CD4-positive, alpha-beta memory T cell (primary cell): Measurements from ENCODE around the gene ACTRT2. TPM values are rescaled to one million over a fixed set of nuclear protein-coding genes. Genes with fewer than 3 reads are reported as not detected.

Source experiments
- CTCF ChIA-PET: fragments of 350-600 bp; sonication (Branson Sonifier 250); formaldehyde crosslinking; loops from one replicate; lab custom pipeline; 2021; ENCODE audit warnings: inconsistent platforms; ENCODE audit not compliant: partially characterized antibody; lab: Charles Lee
- POLR2A ChIA-PET: fragments of 350-600 bp; sonication (Branson Sonifier 250); formaldehyde crosslinking; loops from one replicate; lab custom pipeline; 2021; ENCODE audit not compliant: partially characterized antibody; lab: Charles Lee
- DNase-seq, 5 donors: peaks; one replicate each; pipeline versions ENCODE4 v3.0.0 to v3.0.0-alpha.2; 2020 to 2022; ENCODE audit warnings: mixed read lengths in 1 of 5
- H3K27ac ChIP-seq: one replicate; pipeline ENCODE4 v1.7.0; 2013; ENCODE audit warnings: low read depth, low read length
- H3K27me3 ChIP-seq: 2 replicates; pipeline ENCODE4 v1.7.0; 2013; ENCODE audit warnings: mild to moderate bottlenecking, low read length, moderate library complexity; ENCODE audit not compliant: insufficient read depth
- H3K36me3 ChIP-seq: 2 replicates; pipeline ENCODE4 v1.7.0; 2013; ENCODE audit warnings: mild to moderate bottlenecking, low read length, moderate library complexity; ENCODE audit not compliant: insufficient read depth
- H3K4me1 ChIP-seq: 2 replicates; pipeline ENCODE4 v1.7.0; 2013; ENCODE audit warnings: mild to moderate bottlenecking, low read length, moderate library complexity; ENCODE audit not compliant: insufficient read depth
- H3K4me3 ChIP-seq, 2 donors: one replicate each; pipeline ENCODE4 v1.7.0; 2013; ENCODE audit warnings: low read length in 2 of 2, mild to moderate bottlenecking in 1 of 2
- H3K9me3 ChIP-seq, 2 donors: one replicate each; pipeline ENCODE4 v1.7.0; 2013; ENCODE audit warnings: low read length in 2 of 2, control low read depth in 1 of 2; ENCODE audit not compliant: control insufficient read depth in 1 of 2
- H3K27ac Mint-ChIP-seq, 7 donors: one replicate each; pipeline ENCODE4 v1.8.0; 2020 to 2021; ENCODE audit warnings: mixed read lengths in 7 of 7, mild to moderate bottlenecking in 6 of 7, inconsistent platforms in 3 of 7, moderate library complexity in 3 of 7
- H3K27me3 Mint-ChIP-seq, 2 donors: one replicate each; pipeline ENCODE4 v1.8.0; 2020 to 2021; ENCODE audit warnings: mixed read lengths in 2 of 2
- H3K36me3 Mint-ChIP-seq, 2 donors: one replicate each; pipeline ENCODE4 v1.8.0; 2020 to 2021; ENCODE audit warnings: mixed read lengths in 2 of 2, inconsistent platforms in 1 of 2, mild to moderate bottlenecking in 1 of 2
- H3K4me1 Mint-ChIP-seq, 4 donors: one replicate each; pipeline ENCODE4 v1.8.0; 2020 to 2021; ENCODE audit warnings: mixed read lengths in 4 of 4, mild to moderate bottlenecking in 1 of 4
- H3K4me3 Mint-ChIP-seq, 8 donors: one replicate each; pipeline ENCODE4 v1.8.0; 2020 to 2021; ENCODE audit warnings: mixed read lengths in 8 of 8, mild to moderate bottlenecking in 7 of 8, moderate library complexity in 6 of 8, inconsistent platforms in 3 of 8
- H3K9me3 Mint-ChIP-seq, 8 donors: one replicate each; pipeline ENCODE4 v1.8.0; 2020 to 2021; ENCODE audit warnings: mixed read lengths in 8 of 8, mild to moderate bottlenecking in 5 of 8, inconsistent platforms in 3 of 8, moderate library complexity in 1 of 8
- intact Hi-C: fragments of 100-400 bp; cut with micrococcal nuclease; formaldehyde crosslinking; loops from one replicate; pipeline ENCODE4 v1.15.1; 2023
- polyA plus RNA-seq, 2 donors: library from polyadenylated mRNA; unstranded; fragments of 300-500 nt; fragmentation: Illumina TruSeq; gene quantifications; one replicate each; pipeline ENCODE4 v1.2.3, GENCODE V29; 2021
- total RNA-seq, 2 experiments: library from RNA; stranded (reverse); gene quantifications; one replicate each; pipeline ENCODE4 v1.2.3, GENCODE V29; 2021

ACTRT2 gene
- total and polyA plus RNA-seq, 4 experiments from 2014 or later = not detected

GRCh38 chr1:3028531-3029282 lies 7.4 kb downstream of the ACTRT2 start:
- POLR2A ChIA-PET = no interaction called here
- intact Hi-C loops = no loop called here
- Histone ChIP-seq H3K36me3 (no peaks in the 10 kb centered on the region), H3K27me3 (no peaks in the 10 kb centered on the region), H3K4me3 (no peak overlapping the region), H3K9me3 (no peaks in the 10 kb centered on the region), H3K27ac (no peak overlapping the region), H3K4me1 (peaks cover 18% of the 10 kb centered on the region)
- H3K27me3 Mint-ChIP-seq = no peaks in the 10 kb centered on the region
- H3K36me3 Mint-ChIP-seq = no peaks in the 10 kb centered on the region
- H3K9me3 Mint-ChIP-seq = no peaks in the 10 kb centered on the region
- no peak overlapping the region for H3K4me3 Mint-ChIP-seq
- no peak for DNase-seq
- CTCF ChIA-PET = no interaction called here
- H3K4me1 Mint-ChIP-seq = peaks cover 2 to 17% (median 13%) of the 10 kb centered on the region in 4 donors
- no peak overlapping the region for H3K27ac Mint-ChIP-seq

DNA sequence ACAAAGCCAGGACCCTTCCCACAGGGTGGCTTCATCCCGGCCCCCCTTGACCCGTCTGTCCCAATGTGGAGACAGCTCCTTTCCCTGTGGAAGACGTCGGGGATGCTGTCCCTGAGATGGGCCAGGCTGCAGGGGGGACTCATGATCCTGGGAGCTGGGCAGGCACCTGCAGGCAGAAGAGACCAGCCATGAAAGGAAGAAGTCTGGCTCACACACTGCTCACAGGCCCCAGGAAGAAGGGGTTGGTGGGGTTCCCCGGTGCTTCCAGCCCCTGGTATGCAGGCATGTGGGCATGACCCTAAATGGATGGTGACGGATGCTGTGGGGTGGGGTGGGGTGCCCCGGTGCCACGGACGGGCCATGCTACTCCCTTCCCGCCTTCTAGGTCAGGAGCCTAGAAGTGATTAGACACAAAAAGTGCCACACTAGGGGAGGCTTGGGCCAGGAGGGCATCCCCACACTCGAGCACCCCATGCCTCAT lies 8.3 kb downstream of the ACTRT2 start:
- no peaks in the 10 kb centered on the region for H3K9me3 ChIP-seq
- no peak overlapping the region for H3K27ac ChIP-seq
- no peaks in the 10 kb centered on the region for H3K36me3 ChIP-seq
- no peak overlapping the region for H3K4me3 Mint-ChIP-seq
- intact Hi-C loops = no loop called here
- no peak for DNase-seq
- H3K27me3 ChIP-seq = no peaks in the 10 kb centered on the region
- H3K9me3 Mint-ChIP-seq = no peaks in the 10 kb centered on the region
- peaks cover 26% of the 10 kb centered on the region for H3K4me1 ChIP-seq
- ChIA-PET POLR2A (no interaction called here), CTCF (no interaction called here)
- H3K27me3 Mint-ChIP-seq = no peaks in the 10 kb centered on the region
- no peak overlapping the region for H3K27ac Mint-ChIP-seq
- H3K4me3 ChIP-seq = no peak overlapping the region
- H3K36me3 Mint-ChIP-seq = no peaks in the 10 kb centered on the region
- peaks cover 2 to 23% (median 17%) of the 10 kb centered on the region in 4 donors for H3K4me1 Mint-ChIP-seq

DNA sequence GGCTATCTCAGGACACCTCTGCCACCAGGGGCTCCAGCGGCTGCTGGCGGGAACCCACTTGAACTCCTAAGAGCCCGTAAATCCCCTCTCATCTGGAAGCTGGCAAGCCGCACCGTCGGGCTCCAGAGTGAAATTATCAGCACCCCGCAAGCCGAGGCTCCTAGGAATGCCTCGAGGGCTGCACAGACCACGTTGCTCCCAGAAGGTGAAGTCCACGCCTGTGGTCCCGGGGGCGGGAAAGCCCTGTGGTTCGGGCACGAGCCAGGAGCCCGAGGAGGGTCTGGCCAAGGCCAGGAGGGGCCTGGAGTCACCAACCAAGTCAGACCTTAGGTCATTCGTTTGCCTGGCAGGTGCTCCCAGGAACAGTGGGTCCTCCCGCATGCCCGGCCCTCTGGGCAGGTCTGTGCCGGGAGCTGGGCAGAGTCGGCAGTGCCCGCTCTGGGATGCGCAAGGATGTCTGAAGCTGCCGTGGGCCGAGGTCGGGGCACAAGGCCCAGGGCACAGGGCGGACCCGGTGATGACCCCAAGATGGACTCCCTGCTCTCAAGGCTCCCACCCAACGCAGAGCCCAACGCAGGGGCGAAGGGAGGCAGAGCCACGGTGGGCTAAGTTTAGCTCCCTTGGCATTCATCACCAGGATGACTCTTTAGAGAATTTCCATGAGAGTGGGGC lies 8.9 kb downstream of the ACTRT2 start:
- Histone ChIP-seq H3K36me3 (no peaks in the 10 kb centered on the region), H3K27ac (no peak overlapping the region), H3K9me3 (no peaks in the 10 kb centered on the region), H3K4me1 (peaks cover 27% of the 10 kb centered on the region), H3K27me3 (no peaks in the 10 kb centered on the region), H3K4me3 (no peak overlapping the region)
- H3K36me3 Mint-ChIP-seq = no peaks in the 10 kb centered on the region
- no peaks in the 10 kb centered on the region for H3K9me3 Mint-ChIP-seq
- H3K4me1 Mint-ChIP-seq = peaks cover 2 to 23% (median 18%) of the 10 kb centered on the region in 4 donors
- H3K27ac Mint-ChIP-seq = no peak overlapping the region
- H3K27me3 Mint-ChIP-seq = no peaks in the 10 kb centered on the region
- no peak for DNase-seq
- CTCF ChIA-PET = no interaction called here
- no peak overlapping the region for H3K4me3 Mint-ChIP-seq
- POLR2A ChIA-PET = no interaction called here
- intact Hi-C loops = no loop called here

DNA sequence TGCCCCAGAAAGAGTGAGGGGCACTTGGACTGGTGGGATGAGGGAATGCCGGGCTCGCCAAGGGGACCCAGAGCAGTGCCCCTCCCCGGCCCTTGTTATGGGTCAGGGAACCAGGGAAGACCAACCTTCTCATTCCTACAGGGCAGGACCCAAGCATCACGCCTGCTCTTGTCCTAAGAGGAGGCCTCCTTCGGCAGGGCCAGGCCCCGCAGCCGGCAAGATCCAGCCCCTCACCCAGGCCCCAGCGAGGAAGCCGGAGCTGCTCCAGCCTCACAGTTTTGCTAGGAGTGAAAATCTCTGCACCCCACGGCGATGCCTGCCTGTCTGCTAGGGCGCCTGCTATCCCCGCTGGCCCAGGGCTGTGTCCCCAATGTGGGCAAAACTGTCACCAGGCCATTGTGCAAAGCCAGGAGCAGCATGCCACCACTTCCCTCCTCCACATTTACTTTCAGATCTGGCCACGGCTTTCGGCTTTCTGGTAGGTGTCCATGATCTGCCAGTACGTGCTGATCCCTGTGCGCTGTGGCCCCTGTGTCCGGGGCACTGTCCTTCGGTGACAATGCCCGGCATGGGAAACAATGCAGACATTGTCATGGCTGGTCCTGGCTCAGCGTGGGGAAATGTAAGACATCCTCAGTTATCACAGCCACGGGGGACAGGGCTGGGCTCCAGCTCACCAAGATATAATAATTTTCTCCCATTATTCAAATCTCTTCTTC lies 9.6 kb downstream of the ACTRT2 start:
- H3K9me3 ChIP-seq = no peaks in the 10 kb centered on the region
- H3K36me3 Mint-ChIP-seq = no peaks in the 10 kb centered on the region
- H3K27ac ChIP-seq = no peak overlapping the region
- H3K9me3 Mint-ChIP-seq = no peaks in the 10 kb centered on the region
- no peak for DNase-seq
- no peak overlapping the region for H3K27ac Mint-ChIP-seq
- no peaks in the 10 kb centered on the region for H3K36me3 ChIP-seq
- peaks cover 2 to 28% (median 19%) of the 10 kb centered on the region in 4 donors for H3K4me1 Mint-ChIP-seq
- H3K4me3 Mint-ChIP-seq = no peak overlapping the region
- H3K27me3 Mint-ChIP-seq = no peaks in the 10 kb centered on the region
- intact Hi-C loops = no loop called here
- ChIA-PET POLR2A (no interaction called here), CTCF (no interaction called here)
- H3K4me3 ChIP-seq = no peak overlapping the region
- H3K27me3 ChIP-seq = no peaks in the 10 kb centered on the region
- H3K4me1 ChIP-seq = peaks cover 27% of the 10 kb centered on the region

DNA sequence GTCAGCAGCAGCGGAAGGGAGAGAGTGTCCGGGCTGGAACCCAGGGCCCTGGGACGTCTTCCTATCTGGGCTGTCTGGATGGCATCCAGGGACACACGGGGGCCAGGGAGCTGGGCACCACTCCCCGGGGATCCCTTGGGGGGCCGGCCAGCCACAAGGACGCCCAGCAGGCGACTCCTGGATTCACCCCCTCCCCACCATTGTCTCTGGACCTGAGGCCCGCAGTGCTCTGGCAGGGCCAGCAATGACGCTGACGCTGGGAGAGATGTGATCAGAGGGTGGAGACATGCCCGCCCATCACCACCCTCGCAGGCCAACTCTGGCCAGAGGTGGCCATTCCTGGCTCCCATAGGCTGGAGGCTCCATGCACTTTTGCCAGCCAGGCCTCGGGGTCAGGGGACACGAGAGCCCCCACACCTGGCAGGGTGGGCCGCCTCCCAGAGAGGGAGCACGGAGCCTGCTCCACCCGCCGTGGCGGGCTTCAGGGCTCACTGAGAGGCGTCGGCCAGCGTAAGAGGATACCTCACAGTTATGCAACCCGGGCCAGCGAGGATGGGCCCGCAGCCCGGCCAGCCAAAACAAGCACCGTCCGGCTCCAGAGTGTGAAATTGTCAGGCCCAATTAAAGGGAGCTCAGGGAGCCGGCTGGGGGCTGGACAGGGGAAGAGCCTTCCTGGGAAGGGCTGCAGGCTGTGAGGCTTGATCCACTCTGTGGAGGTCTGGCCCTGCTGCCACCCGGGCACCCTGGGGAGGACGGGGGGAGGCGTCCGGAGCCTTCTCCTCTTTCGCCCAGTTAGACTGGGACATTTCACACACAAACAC lies 10.3 kb downstream of the ACTRT2 start:
- H3K4me3 Mint-ChIP-seq = no peak overlapping the region
- peaks cover 2 to 28% (median 19%) of the 10 kb centered on the region in 4 donors for H3K4me1 Mint-ChIP-seq
- no peaks in the 10 kb centered on the region for H3K27me3 Mint-ChIP-seq
- CTCF ChIA-PET = no interaction called here
- intact Hi-C loops = no loop called here
- POLR2A ChIA-PET = no interaction called here
- DNase-seq = no peak
- Histone ChIP-seq H3K27ac (no peak overlapping the region), H3K9me3 (no peaks in the 10 kb centered on the region), H3K27me3 (no peaks in the 10 kb centered on the region), H3K4me1 (peaks cover 27% of the 10 kb centered on the region), H3K4me3 (no peak overlapping the region), H3K36me3 (no peaks in the 10 kb centered on the region)
- H3K9me3 Mint-ChIP-seq = no peaks in the 10 kb centered on the region
- peak overlapping the region in 3 of 7 donors; percentile 4 to 89 (median 52) for H3K27ac Mint-ChIP-seq
- no peaks in the 10 kb centered on the region for H3K36me3 Mint-ChIP-seq

GRCh38 chr1:3032371-3033039 lies 11.2 kb downstream of the ACTRT2 start:
- H3K36me3 Mint-ChIP-seq = no peaks in the 10 kb centered on the region
- CTCF ChIA-PET = no interaction called here
- intact Hi-C loops = no loop called here
- no peak for DNase-seq
- H3K9me3 ChIP-seq = no peaks in the 10 kb centered on the region
- POLR2A ChIA-PET = no interaction called here
- H3K27ac ChIP-seq = no peak overlapping the region
- peak overlapping the region in 7 of 8 donors; percentile 12 to 71 (median 61) for H3K4me3 Mint-ChIP-seq
- peaks cover 2 to 28% (median 19%) of the 10 kb centered on the region in 4 donors for H3K4me1 Mint-ChIP-seq
- H3K27me3 Mint-ChIP-seq = no peaks in the 10 kb centered on the region
- H3K4me1 ChIP-seq = peaks cover 27% of the 10 kb centered on the region
- peak overlapping the region; percentile 74 to 90 (median 87) for H3K27ac Mint-ChIP-seq
- H3K4me3 ChIP-seq = no peak overlapping the region
- H3K27me3 ChIP-seq = no peaks in the 10 kb centered on the region
- no peaks in the 10 kb centered on the region for H3K9me3 Mint-ChIP-seq
- H3K36me3 ChIP-seq = no peaks in the 10 kb centered on the region
